ENCODE measurements around the gene NPR1.

The NPR1 gene

DNA sequence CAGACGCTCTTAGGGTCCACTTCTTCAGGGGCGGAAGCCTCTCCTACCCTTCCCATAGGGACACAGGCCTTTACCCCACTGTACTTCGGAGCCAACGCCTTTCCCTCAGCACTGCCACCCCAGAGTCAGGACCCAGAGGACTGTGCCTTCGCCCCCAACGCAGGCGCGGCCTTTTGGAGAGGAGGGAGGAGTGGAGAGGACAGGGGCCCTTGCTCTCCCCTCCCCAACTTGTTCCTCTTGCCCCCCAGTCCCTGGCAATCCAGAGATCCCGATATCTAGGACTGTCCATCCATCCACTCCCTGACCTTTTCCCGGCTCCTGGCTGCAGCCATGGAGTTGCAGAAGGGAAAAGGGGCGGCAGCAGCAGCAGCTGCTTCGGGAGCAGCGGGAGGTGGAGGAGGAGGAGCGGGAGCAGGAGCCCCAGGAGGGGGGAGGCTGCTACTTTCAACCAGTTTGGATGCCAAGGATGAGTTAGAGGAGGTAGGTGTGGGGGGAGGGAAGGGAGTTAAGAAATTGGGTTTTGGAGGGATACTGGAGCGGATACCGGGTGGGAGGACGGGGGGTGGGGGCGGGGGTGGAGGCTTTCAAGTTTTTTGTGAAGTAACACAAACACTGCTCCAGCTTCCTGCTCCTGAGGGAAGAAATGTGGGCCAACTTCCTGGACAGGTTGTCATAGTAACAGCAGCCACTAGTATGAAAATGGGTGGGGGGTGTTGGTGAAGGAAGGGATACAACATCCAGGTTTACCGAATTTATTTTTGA, 50.0 kb downstream of the NPR1 start:
- DNase-seq = peak; percentile 51

DNA sequence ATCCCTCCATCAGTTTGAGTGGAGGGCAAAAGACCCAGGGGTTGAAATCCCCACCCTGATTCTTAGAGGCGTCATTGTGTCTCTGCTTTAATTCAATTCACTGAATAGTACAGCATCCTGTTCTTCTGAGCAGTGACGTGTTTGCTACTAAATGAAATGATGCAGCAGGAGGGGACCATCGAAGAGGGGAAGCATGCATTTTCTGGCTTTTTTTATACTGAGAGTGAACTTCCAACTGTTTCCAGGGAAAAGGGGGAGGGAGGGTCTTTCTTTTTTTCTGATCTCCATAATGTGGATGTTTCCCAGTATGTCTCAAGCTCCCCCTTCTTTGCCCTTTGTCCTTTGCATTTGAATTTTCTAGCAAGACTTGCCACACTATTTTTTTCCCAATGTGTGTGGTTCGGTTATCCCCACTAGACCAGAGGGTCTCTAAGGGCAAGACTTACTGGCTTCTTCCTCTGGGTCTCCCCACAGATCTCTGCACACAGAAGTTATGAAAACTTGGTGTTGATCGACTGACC, 52.0 kb downstream of the NPR1 start:
- DNase-seq = no peak

DNA sequence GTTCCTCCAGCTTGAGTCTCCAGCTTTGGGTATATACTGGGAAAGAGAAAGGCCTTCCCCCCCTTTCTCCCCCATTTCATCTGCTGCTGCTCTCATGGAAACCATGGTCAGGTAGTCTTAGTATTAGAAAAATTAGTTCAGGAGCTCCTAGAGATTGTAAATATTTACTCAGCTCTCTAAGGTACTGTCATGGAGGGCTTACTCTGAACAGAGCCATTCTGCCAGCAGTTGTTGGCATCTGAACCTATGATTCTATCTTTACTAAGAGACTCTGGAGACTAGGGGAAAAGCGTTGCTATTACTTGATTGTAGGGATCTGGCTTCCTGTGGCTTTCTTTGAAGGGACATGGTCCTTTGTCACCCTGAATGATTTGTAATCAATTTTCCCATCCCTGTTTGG, 55.5 kb downstream of the NPR1 start:
- no peak for DNase-seq

DNA sequence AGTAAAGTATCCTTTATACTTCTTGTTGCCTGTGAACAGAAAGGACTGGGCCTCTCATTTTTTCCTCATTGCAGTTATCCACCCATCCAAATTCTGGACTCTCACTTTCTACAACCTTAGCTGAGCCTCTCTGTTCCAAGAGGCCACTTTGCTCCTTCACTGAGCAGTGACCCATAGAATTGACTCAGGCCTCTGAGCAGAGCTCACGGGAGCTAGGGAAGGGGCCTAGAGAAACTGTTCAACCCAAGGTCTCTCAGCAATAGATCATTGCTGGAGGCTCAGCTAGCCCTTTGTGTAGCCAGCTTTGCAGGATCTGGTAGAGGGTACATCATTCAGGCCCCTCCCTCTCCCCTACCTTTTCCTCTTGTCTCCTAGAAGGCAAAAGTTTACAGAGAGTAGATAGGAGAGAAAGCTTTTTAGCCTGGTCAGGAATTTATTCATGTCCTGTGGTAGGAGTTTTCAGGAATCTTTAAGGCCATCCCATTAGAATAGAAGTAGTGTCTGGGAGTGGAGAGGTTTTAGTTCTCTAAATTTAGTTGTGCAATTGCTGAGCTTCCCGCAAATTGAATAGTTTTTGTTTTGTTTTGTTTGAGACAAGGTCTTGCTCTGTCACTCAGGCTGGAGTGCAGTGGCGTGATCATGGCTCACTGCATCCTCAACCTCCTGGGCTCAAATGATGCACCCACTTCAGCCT, 56.1 kb downstream of the NPR1 start:
- DNase-seq = no peak

DNA sequence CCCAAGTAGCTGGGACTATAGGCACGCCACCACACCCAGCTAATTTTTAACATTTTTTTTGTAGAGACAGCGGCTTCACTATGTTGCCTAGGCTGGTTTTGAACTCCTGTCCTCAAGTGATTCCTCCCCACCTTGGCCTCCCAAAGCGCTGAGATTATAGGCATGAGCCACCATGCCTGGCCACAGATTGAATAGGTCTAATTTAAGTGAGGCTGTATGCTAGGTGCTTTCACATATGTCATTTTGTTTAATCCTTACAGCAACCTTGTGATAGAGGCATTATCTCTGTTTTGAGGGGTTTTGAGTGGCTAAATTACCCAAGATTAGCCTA, 56.6 kb downstream of the NPR1 start:
- DNase-seq = no peak

DNA sequence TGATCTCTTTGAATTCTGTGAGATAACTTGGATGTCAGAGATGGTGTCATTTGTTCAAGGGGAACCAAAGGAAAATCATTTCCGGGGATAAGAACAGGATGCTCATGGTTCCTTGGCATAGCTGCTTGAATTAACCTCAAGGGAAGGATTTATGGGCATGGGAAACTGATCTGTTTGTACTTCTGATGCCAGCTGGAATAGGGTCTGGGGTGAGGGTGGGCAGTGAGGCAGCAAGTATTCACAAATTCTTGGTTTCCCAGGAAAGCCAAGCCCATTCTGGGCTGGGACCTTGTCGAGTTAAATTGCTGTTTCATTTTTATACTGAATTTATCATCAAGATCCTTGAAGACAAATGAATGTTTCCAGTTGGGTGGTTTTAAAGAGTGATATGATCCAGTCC, 63.5 kb downstream of the NPR1 start:
- DNase-seq = no peak

DNA sequence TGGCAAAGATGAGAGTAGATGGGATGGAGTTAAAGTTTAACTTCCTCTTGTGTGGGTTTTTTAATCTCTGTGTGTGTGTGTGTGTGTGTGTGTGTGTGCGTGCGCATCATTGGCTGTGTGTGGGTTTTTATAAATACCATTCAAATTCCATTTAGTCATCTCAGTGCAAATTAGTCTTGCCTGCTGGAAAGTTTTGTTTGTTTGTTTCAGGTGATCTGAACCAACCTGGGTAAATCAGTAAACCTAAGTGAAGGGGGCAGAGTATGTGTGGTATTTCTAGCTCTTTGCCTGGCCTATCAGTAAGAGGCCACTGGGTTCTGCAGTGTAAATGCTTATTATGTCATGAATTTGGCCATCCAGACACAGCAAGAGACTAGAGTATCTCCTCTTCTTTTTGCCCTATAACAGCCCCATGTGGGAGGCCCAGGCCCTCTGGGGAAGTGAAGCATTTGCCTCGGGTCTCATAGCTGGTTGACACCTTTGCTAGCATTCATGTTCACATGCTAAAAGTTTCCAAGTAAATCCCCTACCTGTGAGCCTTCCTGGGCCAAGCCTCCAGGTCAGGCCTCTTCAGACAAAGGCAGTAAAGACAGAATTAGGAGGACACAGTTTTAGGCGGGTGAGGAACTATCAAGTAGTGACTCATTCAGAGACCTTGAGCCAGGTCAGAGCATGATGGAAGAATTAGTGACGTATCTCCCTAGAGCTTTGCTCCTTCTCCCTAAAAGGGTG, 64.1 kb downstream of the NPR1 start:
- DNase-seq = peak; percentile 30

All from fibroblast of skin of back (primary cell).